Stimulated activated CD4-positive, alpha-beta T cell treated with anti-CD3 and anti-CD28 coated beads, Interleukin-4, amount 100 ng/mL, for 24 hours (primary cell): ENCODE data around the gene LUC7L2.
"Not testable (repeated sequence)": the region's sequence is repeated elsewhere in the genome, so short reads cannot be mapped to it uniquely, and the experiment has no call there.

Experiments used
- DNase-seq: peaks from one replicate; pipeline ENCODE4 v3.0.0-alpha.2; 2020

The LUC7L2 gene

DNA sequence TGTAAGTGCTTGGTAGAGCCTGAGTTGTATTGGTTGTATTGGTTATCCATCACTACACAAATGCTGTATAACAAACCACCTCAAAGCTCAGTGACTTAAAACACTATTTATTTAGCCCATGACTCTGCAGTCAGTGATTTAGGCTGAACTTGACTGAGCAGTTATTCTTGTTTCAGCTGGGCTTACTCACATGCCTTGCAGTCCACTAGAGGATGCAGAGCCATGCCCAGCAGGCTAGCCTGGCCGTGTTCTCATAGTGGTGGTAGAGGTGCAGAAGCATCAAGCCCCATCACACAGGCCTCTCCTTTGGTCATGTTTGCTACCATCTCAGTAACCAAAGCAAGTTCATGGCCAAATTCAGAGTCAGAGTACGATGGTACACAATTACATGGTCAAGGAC is 43.9 kb downstream of the LUC7L2 start:
- DNase-seq, result no peak

DNA sequence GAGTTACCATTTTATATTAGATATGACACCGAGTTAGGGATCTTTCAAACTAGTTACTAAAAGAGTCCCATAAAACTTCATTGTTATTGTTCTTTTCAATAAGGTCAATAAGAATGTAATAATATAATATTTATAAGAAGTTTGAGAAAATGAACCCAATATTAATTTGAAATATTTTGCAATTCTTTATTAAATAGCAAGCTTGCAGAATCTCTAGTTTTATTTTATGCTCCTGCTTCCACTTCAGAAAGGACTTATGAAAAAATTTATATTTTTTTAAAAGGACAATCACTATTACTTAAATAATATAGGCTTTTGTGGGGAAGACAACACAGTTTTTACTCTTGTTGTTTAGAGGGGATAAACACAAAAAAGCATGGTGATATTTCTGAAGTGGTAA is 47.9 kb downstream of the LUC7L2 start:
- DNase-seq, result no peak

DNA sequence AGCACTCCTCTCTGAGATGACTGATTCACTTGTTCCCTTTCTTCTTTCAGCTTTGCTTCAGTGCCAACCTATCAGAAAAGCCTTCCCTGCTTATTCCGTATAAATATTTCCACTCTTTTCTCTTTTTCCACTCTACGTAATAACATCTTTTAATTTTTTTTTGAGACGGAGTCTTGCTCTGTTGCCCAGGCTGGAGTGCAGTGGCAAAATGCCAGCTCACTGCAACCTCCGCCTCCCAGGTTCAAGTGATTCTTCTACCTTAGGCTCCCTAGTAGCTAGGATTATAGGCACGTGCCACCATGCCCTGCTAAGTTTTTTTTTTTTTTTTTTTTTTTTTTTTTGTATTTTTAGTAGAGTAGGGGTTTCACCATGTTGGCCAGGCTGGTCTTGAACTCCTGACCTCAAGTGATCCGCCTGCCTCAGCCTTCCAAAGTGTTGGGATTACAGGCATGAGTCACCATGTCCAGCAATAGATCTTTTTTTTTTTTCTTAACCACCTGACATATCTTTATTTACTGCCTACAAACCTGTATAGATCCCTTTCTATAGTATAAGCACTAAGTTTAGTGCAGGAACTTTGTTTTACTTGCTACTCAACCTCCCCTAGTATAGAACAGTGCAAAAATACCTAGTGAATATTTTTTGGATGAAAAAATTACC is 55.2 kb downstream of the LUC7L2 start:
- not testable (repeated sequence) for DNase-seq

DNA sequence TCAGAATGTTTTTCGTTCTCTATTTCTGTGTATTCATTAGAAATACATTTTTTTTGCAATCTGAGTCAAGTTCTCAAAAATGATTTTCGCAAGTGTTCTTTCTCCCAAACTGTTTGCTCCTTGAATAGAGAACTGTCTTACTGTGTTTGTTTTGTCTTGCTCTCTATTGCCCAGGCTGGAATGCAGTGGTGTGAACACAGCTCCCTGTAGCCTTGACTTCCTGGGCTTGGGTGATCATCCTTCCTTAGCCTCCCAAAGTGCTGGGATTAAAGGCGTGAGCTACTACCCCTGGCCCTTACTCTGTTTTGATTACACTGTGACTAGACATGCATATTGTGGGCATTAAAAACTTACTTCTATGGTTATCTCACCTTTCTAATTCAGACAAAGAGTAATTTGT is 56.7 kb downstream of the LUC7L2 start:
- DNase-seq, result no peak

DNA sequence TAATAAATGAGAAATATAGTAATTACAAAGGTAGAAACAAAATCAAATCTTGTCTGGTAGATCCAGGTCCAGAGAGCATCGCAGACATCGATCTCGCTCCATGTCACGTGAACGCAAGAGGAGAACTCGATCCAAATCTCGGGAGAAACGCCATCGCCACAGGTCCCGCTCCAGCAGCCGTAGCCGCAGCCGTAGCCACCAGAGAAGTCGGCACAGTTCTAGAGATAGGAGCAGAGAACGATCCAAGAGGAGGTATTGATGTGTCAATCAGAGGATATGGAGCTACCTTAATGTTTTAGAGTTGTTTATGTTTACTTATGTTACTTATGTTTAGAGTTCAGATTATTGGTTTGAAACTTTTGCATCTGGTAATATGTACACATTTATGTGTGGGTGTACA is 57.8 kb downstream of the LUC7L2 start:
- DNase-seq, result no peak

DNA sequence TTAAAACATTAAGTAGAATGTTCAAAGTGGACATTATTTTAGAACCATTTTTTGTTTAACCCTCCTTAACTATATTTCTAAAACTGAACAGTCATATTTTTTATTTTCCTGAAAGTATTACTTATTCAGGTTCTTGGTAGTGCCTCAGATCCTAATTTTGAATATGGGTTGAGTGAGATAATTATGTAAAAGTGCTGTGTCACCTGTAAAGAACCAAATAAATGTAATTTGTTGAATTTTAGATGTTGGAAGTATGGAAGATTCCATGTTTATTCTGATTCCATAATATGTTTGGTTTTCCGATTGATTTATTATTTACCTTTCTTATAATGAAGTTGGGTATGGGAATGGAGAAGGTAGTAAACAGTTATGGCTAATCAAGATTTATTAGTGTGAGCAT is 61.4 kb downstream of the LUC7L2 start:
- no peak for DNase-seq

DNA sequence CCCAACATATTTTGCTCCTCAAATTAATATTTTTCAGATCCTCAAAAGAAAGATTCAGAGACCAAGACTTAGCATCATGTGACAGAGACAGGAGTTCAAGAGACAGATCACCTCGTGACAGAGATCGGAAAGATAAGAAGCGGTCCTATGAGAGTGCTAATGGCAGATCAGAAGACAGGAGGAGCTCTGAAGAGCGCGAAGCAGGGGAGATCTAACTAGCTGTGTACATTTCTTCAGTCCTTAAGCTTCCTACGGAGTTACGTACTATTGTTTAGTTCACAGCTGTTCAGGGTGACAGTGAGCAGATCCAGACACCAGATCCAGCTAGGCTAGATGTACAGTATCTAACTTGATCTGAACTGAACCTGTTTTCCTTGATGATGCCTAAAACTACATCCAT is 62.4 kb downstream of the LUC7L2 start:
- DNase-seq, result no peak

DNA sequence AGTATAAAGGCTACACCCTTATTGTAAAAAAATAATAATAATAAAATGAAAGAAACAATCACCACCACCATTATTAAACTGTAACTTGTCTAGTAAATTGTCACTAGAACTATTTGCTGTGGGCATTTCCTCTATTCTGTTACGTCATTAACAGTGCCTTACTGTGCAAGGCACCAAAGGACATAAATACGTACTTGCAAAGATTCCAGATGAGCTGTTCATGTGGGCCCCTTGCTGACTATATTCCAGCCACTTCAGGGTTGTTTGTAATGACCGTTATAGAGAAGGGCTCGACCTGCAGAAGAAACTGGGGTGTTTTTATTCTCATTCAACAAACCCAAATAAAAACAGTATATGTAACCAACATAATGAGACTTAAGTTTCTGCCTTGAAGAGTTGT is 63.4 kb downstream of the LUC7L2 start:
- no peak for DNase-seq

DNA sequence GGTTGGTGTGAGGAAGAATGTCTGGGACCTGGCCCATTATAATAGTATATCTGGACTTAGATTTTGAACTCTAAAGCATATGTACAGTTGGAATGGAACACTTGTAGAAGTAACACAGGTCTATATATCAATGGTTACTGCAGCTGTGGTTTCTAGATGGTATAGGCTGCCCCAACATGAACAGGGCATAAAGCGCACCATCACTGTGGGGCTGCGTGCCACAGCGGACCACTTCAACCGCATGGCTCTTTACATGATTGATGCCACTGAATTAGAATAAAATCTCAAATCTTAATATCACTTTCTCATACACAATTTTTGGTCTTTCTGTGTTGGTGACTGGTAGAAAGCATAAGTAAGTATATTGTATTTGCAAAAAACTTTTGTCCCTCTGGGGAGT is 64.3 kb downstream of the LUC7L2 start:
- DNase-seq, result no peak

DNA sequence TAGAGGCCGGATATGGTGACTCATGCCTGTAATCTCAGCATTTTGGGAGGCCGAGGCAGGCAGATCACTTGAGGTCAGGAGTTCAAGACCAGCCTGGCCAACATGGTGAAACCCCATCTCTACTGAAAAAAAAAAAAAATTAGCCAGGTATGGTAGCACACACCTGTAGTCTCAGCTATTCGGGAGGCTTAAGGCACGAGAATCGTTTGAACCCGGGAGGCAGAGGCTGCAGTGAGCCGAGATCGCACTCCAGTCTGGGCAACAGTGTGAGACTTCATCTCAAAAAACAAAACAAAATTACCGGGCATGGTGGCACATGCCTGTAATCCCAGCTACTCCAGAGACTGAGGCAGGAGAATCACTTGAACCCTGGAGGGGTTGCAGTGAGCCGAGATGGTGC is 66.0 kb downstream of the LUC7L2 start:
- DNase-seq, result not testable (repeated sequence)

DNA sequence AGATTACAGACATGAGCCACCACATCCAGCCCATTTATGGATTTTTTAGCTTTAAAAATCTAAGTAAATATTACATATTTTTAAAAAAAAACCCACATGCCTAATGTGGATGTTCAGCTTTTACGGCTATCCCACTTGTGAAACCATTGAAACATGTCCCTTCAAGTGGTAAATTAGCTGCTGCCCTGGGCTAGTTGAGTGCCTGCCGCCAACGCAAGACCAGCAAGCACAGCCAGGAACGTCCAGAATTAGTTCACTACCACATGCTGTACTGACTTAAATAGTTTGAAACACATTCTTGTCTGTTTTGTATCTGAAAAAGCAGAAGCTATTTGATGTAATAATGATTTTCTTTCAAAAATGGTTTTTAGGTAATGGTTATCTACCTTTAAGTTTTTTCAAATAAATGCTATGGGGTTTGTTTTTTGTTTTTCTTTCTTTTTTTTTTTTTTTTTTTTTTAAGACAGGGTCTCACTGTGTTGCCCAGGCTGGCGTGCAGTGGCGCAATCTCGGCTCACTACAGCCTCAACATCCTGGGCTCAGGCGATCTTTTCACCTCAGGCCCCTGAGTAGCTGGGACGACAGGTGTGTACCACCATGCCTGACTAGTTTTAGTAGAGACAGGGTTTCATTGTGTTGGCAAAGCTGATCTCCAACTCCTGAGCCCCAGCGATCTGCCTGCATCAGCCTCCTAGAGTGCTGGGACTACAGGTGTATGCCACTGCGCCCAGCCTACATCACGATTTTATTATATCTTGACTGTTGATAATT is 66.7 kb downstream of the LUC7L2 start:
- DNase-seq, result no peak

DNA sequence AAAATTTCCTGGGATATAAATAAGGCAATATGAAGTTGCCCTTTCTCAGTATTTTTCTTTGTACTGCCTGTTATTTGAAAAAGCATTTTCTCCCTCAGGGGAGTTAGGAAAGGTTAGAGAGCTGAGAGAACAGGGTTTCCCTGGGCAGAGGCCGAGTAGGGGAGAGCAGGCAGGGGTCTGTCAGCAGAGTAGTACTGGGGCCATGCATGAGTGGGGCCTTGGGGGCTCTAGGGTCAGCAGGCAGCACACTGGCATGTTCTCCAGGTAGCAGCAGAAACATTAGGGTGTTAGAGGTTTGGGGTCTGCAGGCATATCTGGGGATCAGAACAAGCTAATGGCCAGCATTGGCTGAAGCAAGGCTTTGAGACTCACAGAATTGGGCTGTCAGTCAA is 67.3 kb downstream of the LUC7L2 start:
- no peak for DNase-seq

DNA sequence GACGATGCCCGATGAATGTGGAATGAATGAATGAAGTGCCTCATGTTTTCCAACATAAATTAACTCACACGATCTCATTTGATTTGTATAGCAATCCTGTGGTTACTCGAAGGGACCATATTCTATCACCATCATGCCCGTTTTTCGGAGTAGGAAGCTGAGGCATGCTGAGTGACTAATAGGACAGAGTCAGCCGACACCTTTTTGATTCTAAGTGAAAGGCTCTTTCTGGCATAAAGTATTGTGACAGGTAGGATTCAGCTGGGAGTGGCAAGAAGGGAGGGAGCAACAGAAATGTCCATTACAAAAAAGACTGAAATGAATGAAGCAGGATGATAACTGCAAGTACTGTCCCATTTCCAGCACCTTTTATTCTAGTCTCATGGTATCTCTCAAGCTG is 68.1 kb downstream of the LUC7L2 start:
- DNase-seq, result no peak

DNA sequence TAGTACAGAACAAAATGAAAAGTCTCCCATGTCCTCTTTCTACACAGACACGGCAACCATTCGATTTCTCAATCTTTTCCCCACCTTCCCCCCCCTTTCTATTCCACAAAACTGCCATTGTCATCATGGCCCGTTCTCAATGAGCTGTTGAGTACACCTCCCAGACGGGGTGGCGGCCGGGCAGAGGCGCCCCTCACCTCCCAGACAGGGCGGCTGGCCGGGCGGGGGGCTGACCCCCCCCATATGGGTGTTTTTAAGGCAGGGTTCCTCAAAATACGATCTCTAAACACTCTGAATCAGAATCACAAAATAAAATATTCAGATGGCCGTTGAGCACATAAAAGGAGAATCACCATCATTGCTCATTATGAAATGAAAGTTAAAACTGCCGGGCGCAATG is 70.0 kb downstream of the LUC7L2 start:
- DNase-seq, result not testable (repeated sequence)

DNA sequence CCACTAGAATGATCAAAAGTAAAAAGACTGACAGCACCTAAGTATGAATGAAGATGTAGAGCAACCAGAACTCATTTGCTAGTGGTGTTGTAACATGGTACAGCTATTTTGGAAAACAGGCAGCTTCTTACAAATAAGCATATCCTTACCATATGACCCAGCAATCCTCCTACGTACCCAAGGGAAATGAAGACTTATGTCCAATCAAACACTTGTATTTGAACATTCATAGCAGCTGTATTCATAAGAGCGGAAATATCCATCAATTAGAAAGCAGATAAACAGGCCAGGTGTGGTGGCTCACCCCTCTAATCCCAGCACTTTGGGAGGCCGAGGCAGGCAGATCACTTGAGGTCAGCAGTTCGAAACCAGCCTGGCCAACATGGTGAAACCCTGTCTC is 70.7 kb downstream of the LUC7L2 start:
- no peak for DNase-seq

DNA sequence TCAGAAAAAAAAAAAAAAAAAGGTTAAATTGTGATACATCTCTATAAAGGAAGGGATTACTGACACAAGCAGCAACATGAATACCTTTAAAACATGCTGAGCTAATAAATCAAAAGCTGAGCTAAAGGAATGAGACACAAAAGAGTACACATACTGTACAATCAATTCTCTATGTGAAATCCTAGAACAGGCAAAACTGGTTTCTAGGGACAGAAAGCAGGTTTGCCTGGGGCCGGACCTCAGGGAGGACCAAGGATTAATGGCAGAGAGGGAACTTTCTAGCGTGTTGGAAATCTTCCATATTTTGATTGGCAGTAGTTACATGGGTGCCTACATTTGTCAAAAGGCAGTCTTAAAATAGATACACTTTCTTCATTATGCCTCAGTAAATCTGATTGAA is 71.3 kb downstream of the LUC7L2 start:
- no peak for DNase-seq

DNA sequence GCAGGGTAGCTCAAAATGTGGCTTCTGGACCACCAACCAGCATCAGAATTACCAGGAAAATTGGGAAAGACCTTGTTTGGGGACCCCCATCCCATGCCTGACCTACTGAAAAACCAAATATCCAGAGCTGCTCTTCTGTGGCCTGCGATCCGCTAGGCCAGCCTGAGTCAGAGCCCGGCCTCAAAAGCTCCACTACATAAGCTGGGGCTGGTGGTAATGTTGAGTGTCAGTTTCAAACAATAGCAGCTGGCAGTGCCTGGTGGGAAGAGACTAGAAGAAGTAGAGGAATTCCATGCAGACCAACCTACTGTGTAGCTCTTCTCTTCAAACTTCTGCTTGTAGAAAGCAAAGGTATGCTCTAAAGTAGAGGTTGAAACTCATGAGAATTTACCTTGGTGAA is 71.8 kb downstream of the LUC7L2 start:
- no peak for DNase-seq

DNA sequence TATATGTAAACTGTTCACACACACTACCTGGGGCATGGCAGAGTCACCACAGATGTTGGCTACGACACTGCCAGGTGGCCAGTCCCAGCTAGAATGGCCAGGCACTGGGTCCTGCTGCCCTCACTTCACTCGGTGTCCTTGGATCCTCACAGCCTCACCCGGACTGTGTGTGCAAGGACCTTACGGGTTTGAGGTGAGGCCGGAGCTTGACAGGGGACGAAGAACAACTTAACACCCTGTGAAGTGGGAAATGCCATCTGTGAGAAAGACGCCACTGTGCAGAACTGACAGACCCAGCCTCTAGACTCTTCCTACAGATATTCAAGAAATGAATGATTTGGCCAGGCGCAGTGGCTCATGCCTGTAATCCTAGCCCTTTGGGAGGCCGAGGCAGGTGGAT is 77.1 kb downstream of the LUC7L2 start:
- DNase-seq, result no peak

DNA sequence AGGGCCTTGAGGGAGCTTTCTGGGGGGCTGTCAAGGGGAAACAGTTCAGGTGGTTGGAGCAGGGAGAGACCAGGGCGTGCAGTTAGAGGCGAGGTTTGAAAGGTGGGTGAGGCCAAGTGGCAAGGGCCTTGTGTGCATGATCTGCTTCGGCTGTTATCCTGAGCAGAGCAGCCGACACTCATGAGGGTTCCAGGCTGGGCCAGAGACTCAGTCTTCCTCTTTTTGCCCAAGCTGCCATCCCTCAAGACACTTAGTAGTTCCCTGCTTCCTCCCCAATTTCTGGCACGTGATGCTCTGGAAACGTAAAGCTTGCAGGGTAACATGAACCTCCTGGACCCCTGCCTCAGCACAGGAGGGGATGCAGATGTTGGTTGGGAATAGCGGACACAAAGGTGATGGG is 79.7 kb downstream of the LUC7L2 start:
- DNase-seq, result no peak

DNA sequence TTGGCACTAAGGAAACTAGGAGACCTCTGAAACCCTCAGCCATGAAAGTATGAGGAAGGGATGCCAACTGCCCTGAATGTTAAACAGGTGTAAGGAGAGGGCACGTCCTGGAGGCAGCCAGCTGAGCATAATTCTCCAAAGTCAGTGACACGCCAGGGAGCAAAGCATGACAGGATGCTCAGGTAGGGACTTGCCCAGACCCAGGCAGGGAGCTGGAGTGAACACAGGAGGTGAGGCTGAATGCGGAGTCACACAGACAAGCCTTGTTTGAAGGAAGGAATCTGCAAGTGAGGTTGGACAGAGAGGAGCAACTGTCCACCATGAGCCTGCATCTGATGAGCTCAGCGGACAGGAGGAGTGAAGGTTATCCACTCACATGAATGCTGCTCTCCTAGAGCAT is 82.3 kb downstream of the LUC7L2 start:
- no peak for DNase-seq

DNA sequence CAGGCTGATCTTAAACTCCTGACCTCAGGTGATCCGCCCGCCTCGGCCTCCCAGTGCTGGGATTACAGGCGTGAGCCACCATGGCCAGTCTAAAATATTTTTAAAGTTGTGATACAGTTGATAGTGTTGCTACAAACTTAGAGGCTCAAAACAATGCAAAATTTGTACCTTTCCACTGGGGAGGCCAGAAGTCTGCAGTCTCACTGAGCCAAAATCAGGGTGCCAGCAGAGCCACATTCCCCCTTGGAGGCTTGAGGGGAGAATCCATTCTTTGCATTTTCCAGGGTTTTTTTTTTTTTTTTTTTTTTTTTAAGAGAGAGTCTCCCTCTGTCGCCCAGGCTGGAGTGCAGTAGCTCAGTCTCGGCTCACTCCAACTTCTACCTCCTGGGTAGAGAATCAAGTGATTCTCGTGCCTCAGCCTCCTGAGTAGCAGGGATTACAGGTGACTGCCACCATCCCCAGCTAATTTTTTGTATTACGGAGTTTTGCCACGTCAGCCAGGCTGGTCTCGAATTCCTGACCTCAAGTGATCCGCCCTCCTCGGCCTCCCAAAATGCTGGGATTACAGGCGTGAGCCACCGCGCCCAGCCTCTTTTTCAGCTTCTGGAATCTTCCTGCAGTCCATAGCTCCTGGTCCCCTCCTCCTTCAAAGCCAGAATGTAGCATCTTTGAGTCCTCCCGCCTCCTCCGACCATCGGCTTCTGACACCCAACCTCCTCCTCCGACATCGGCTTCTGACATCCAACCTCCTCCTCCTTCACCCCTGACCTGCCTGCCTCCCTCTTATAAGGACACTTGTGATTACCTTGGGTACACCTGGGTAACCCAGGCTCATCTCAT is 86.6 kb downstream of the LUC7L2 start:
- DNase-seq, result no peak

DNA sequence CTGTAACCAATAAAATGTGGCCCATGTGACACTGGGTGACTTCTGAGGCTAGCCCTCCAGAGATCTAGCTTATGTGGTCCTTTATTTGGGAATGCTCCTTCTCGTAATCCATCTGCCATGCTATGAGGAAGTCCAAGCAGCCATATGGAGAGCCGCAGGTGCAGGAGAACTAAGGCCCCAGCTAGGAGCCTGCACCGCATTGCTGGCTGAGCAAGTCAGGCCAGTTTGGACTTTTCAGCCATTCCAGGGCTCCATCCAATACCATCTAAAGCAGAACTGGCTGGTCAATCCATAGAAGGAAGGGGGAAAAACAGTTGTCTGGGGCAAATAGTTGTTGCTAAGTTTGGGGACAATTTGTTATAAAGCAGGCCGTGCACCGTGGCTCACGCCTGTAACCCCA is 91.2 kb downstream of the LUC7L2 start:
- no peak for DNase-seq

DNA sequence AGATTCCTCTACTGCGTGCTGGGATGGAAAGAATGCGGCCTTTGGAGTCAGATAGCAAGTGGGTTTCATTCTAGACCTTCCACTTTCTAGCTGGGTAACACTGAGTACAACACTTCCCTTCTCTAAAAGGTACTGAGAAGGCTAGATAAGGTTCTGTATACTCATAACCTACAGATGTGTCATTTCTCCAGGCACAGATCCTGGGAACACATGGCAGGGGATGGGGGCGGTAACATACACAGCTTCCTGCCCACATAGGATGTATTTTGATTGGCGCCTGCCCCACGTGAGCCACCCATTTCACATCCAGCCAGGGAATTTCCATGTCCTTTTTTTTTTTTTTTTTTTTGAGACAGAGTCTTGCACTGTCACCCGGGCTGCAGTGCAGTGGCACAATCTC is 91.9 kb downstream of the LUC7L2 start:
- no peak for DNase-seq
